ENCODE results near the gene HELB.

GRCh38 chr12:66331016-66331415, 28.7 kb downstream of the HELB start:
- no peak for TF ChIP-seq TAF1 (IDR thresholded peaks at IDR 0.05; ENCODE audit: low read depth, low read length)
- no peak for TF ChIP-seq POLR2A (IDR thresholded peaks at IDR 0.05; ENCODE audit: low read depth, low read length)
- TF ChIP-seq POLR2AphosphoS5 (IDR thresholded peaks at IDR 0.05; ENCODE audit: low read depth, low read length), result no peak
- no peak for TF ChIP-seq SPI1 (IDR thresholded peaks at IDR 0.05; ENCODE audit: low read depth, low read length)
- TF ChIP-seq PAX5 (IDR thresholded peaks at IDR 0.05; ENCODE audit: insufficient read depth, low read length, severe bottlenecking), result no peak
- no peak for TF ChIP-seq POU2F2 (IDR thresholded peaks at IDR 0.05; ENCODE audit: low read depth, low read length)

Measured in GM12891 (cell line).